ENCODE data around the gene MACROD1. TPM values are rescaled to one million over a fixed set of nuclear protein-coding genes. Genes with fewer than 3 reads are reported as not detected.

Gene MACROD1
- total RNA-seq, 2 experiments from 2014 or later, result 6.0 to 6.3 TPM

DNA sequence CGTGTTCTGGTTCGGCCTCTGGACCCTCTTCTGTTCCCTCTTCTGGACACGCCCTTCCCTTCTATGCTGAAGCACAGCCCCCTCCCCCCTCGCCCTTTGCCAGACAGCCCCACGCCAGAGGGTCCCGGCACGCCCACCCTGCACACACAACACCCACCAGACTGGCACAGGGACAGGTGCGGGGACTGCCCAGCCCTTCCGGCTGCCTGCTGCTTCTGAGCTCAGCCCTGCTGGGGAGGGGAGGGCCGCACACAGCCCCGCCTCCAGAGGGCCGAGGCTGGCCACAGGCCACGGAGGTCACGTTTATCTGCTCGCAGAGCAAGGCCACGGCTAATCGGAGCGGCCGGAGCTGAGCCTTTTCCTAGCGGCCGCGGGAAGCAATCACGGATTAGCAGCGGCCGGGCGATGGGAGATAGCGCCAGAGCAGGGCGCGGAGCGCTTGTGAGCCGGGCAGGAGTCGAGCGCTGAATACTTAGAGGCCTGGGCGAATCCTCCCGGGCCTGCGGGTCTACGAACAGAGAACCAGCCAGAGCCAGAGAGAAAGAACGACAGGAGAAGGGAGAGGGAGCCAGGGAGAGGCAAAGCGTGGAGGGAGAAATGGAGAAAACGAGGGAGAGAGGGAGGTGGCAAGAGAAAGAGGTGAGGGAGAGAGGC lies 158.2 kb downstream of the MACROD1 start:
- H3K36me3 Mint-ChIP-seq (ENCODE audit: low read depth), result no peaks in the 10 kb centered on the region
- Histone ChIP-seq H3K27me3 (ENCODE audit: control insufficient read depth in 1 of 2, insufficient read depth in 2 of 2, low read length in 2 of 2) (peaks cover 26 to 30% of the 10 kb centered on the region in 2 experiments), H3K27ac (ENCODE audit: low read depth in 1 of 2, low read length in 2 of 2) (no peak overlapping the region), H3K9me3 (ENCODE audit: control insufficient read depth in 1 of 2, insufficient read depth in 1 of 2, low read length in 2 of 2) (peaks cover 8 to 49% of the 10 kb centered on the region in 2 experiments), H3K4me3 (ENCODE audit: low read length) (peak overlapping the region; percentile 46), H3K36me3 (ENCODE audit: insufficient read depth, low read length) (no peaks in the 10 kb centered on the region), H3K4me1 (ENCODE audit: insufficient read depth, low read length) (peaks cover 15% of the 10 kb centered on the region)
- CTCF ChIA-PET, result no interaction called here
- POLR2A ChIA-PET, result no interaction called here
- H3K4me3 Mint-ChIP-seq, result no peak overlapping the region
- no peaks in the 10 kb centered on the region for H3K9me3 Mint-ChIP-seq
- intact Hi-C loops (cut with DNase I, micrococcal nuclease), result no loop called here
- H3K27me3 Mint-ChIP-seq, result peaks cover 31% of the 10 kb centered on the region
- H3K27ac Mint-ChIP-seq, result no peak overlapping the region
- no peak for ATAC-seq (ENCODE audit: poor library complexity)
- TF ChIP-seq, protein P1, sequence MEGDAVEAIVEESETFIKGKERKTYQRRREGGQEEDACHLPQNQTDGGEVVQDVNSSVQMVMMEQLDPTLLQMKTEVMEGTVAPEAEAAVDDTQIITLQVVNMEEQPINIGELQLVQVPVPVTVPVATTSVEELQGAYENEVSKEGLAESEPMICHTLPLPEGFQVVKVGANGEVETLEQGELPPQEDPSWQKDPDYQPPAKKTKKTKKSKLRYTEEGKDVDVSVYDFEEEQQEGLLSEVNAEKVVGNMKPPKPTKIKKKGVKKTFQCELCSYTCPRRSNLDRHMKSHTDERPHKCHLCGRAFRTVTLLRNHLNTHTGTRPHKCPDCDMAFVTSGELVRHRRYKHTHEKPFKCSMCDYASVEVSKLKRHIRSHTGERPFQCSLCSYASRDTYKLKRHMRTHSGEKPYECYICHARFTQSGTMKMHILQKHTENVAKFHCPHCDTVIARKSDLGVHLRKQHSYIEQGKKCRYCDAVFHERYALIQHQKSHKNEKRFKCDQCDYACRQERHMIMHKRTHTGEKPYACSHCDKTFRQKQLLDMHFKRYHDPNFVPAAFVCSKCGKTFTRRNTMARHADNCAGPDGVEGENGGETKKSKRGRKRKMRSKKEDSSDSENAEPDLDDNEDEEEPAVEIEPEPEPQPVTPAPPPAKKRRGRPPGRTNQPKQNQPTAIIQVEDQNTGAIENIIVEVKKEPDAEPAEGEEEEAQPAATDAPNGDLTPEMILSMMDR (IDR thresholded peaks at IDR 0.05), result no peak
- DNase-seq, result peak in 3 of 14 experiments; percentile 13 to 40 (median 36)
- H3K4me1 Mint-ChIP-seq (ENCODE audit: low read depth), result peaks cover 7% of the 10 kb centered on the region

- H3K36me3 ChIP-seq (ENCODE audit: insufficient read depth, low read length), result no peaks in the 10 kb centered on the region
- no peak overlapping the region for H3K27ac ChIP-seq (ENCODE audit: low read depth in 1 of 2, low read length in 2 of 2)
- H3K4me1 ChIP-seq (ENCODE audit: insufficient read depth, low read length), result peaks cover 15% of the 10 kb centered on the region
- H3K9me3 Mint-ChIP-seq, result no peaks in the 10 kb centered on the region
- ATAC-seq (ENCODE audit: poor library complexity) (no peak), DNase-seq (no peak)
- peaks cover 26 to 30% of the 10 kb centered on the region in 2 experiments for H3K27me3 ChIP-seq (ENCODE audit: control insufficient read depth in 1 of 2, insufficient read depth in 2 of 2, low read length in 2 of 2)
- H3K27ac Mint-ChIP-seq, result no peak overlapping the region
- ChIA-PET CTCF (no interaction called here), POLR2A (no interaction called here)
- H3K4me3 Mint-ChIP-seq, result peak overlapping the region; percentile 54
- TF ChIP-seq, protein P1 (IDR thresholded peaks at IDR 0.05), result no peak
- peaks cover 8 to 49% of the 10 kb centered on the region in 2 experiments for H3K9me3 ChIP-seq (ENCODE audit: control insufficient read depth in 1 of 2, insufficient read depth in 1 of 2, low read length in 2 of 2)
- peaks cover 31% of the 10 kb centered on the region for H3K27me3 Mint-ChIP-seq
- no peaks in the 10 kb centered on the region for H3K36me3 Mint-ChIP-seq (ENCODE audit: low read depth)
- peak overlapping the region; percentile 46 for H3K4me3 ChIP-seq (ENCODE audit: low read length)
- H3K4me1 Mint-ChIP-seq (ENCODE audit: low read depth), result peaks cover 7% of the 10 kb centered on the region
- intact Hi-C loops (cut with DNase I, micrococcal nuclease), result no loop called here
Measured at GRCh38 chr11:64007160-64007628, 158.7 kb downstream of the MACROD1 start.

DNA sequence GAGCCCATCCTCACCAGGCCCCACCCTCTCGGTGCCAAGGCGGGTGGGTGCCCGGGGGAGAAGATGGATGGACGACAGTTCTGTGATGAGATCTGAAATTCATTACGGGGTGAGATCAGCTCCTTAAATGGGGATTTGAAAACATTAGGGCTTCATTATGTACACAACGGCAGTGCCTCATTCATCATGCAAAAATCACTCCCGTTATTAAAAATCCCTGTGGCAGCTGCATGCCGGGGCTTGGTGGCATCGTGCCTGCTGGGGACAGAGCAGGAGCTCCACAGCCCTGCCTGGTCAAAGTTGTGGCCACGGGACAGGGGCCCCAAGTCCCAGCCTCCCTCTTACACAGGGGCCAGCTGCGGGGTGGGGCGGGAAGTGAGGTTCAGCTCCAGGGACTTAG lies 159.5 kb downstream of the MACROD1 start:
- TF ChIP-seq, protein P1 (IDR thresholded peaks at IDR 0.05), result no peak
- H3K36me3 Mint-ChIP-seq (ENCODE audit: low read depth), result no peaks in the 10 kb centered on the region
- H3K27me3 Mint-ChIP-seq, result peaks cover 31% of the 10 kb centered on the region
- no peak overlapping the region for H3K27ac ChIP-seq (ENCODE audit: low read depth in 1 of 2, low read length in 2 of 2)
- peaks cover 12% of the 10 kb centered on the region for H3K4me1 Mint-ChIP-seq (ENCODE audit: low read depth)
- no peak overlapping the region for H3K27ac Mint-ChIP-seq
- H3K9me3 Mint-ChIP-seq, result no peaks in the 10 kb centered on the region
- DNase-seq (no peak), ATAC-seq (ENCODE audit: poor library complexity) (no peak)
- intact Hi-C loops (cut with DNase I, micrococcal nuclease), result no loop called here
- peaks cover 8 to 45% of the 10 kb centered on the region in 2 experiments for H3K9me3 ChIP-seq (ENCODE audit: control insufficient read depth in 1 of 2, insufficient read depth in 1 of 2, low read length in 2 of 2)
- POLR2A ChIA-PET, result no interaction called here
- peaks cover 15% of the 10 kb centered on the region for H3K4me1 ChIP-seq (ENCODE audit: insufficient read depth, low read length)
- peaks cover 26 to 30% of the 10 kb centered on the region in 2 experiments for H3K27me3 ChIP-seq (ENCODE audit: control insufficient read depth in 1 of 2, insufficient read depth in 2 of 2, low read length in 2 of 2)
- H3K4me3 ChIP-seq (ENCODE audit: low read length), result no peak overlapping the region
- H3K36me3 ChIP-seq (ENCODE audit: insufficient read depth, low read length), result no peaks in the 10 kb centered on the region
- H3K4me3 Mint-ChIP-seq, result no peak overlapping the region
- CTCF ChIA-PET, result no interaction called here
